ENCODE data around the gene C14orf39. TPM values are rescaled to one million over a fixed set of nuclear protein-coding genes. Genes with fewer than 3 reads are reported as not detected.

The C14orf39 gene
- total and polyA plus RNA-seq, 2 of the 8 experiments (the other 6 are each of a cell fraction or from before 2014, with no cell fraction given), result 0.18 to 1.2 TPM

DNA sequence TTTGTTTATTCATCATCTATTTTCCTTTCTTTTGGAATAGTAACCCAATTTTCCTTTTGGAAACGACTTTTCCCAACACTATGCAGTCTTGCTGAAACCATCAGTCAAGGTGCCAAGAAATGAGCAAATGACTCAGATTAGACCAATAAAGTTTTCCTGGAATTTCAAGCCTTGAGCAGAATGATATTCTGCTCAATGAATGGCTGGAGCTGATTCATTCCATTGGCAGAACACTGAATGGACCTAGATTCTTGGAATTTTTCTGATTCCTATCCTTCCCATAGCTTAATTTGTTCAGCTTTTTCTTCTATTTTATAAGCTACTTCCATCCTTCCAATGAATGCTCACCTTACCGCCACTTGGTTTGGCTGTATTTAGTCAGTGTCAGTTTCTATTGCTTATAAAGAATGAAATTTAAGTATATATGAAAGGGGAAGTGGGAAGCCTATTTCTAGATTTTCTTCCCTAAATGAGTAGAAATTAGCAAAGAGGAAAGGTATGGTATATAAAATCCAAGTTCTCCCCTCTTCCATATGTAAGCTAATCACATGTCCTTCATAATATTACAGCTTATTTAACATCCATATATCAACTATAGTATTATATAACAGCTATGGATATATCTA lies 89.0 kb downstream of the C14orf39 start:
- Histone ChIP-seq H3K4me3 (ENCODE audit: extremely low read depth in 1 of 4, insufficient read depth in 2 of 4, low read depth in 3 of 4, low read length in 4 of 4) (no peak overlapping the region), H4K8ac (ENCODE audit: extremely low read depth, insufficient read depth, low read length) (no peak overlapping the region), H2AFZ (ENCODE audit: low read length) (no peak overlapping the region), H3K36me3 (ENCODE audit: control insufficient read depth in 2 of 4, insufficient read depth in 4 of 4, low read length in 3 of 4) (no peaks in the 10 kb centered on the region), H3K18ac (ENCODE audit: extremely low read depth, low read length) (no peak overlapping the region), H3K79me1 (ENCODE audit: low read depth, low read length) (no peaks in the 10 kb centered on the region), H3K23me2 (ENCODE audit: low read depth, low read length) (no peaks in the 10 kb centered on the region), H3K4ac (replicated peaks; ENCODE audit: insufficient read length, low read depth, low read length) (no peak overlapping the region), H3K56ac (replicated peaks; ENCODE audit: insufficient read length, low read depth, low read length) (no peak overlapping the region), H3K14ac (ENCODE audit: insufficient read length) (no peak overlapping the region), H4K91ac (replicated peaks; ENCODE audit: insufficient read length, low read length) (no peak overlapping the region), H3K4me2 (ENCODE audit: insufficient read depth in 1 of 2, low read depth in 2 of 2, low read length in 2 of 2) (no peak overlapping the region), H3K4me1 (replicated peaks in 1 of 4; ENCODE audit: control insufficient read depth in 3 of 4, insufficient read depth in 4 of 4, low read length in 3 of 4) (no peaks in the 10 kb centered on the region), H3K23ac (ENCODE audit: insufficient read length) (no peak overlapping the region), H4K20me1 (replicated peaks in 1 of 2; ENCODE audit: control insufficient read depth in 1 of 2, insufficient read depth in 2 of 2, low read length in 2 of 2) (no peaks in the 10 kb centered on the region), H3K9ac (replicated peaks in 1 of 4; ENCODE audit: extremely low read depth in 1 of 4, low read depth in 3 of 4, low read length in 3 of 4) (no peak overlapping the region), H2AK5ac (ENCODE audit: low read depth, low read length) (no peak overlapping the region), H2BK5ac (ENCODE audit: low read depth, low read length) (no peak overlapping the region), H3K79me2 (ENCODE audit: control insufficient read depth in 1 of 2, insufficient read depth in 2 of 2, low read length in 2 of 2) (no peaks in the 10 kb centered on the region), H4K5ac (ENCODE audit: insufficient read length, low read depth, low read length) (no peak overlapping the region), H2BK12ac (ENCODE audit: low read depth, low read length) (no peak overlapping the region), H2BK120ac (replicated peaks; ENCODE audit: low read depth, low read length) (no peak overlapping the region), H3K9me3 (ENCODE audit: insufficient read depth in 2 of 2, low read depth in 1 of 2, low read length in 1 of 2) (no peaks in the 10 kb centered on the region), H3K27ac (ENCODE audit: low read depth, low read length) (no peak overlapping the region), H2BK20ac (ENCODE audit: low read length) (no peak overlapping the region), H2BK15ac (ENCODE audit: low read length) (no peak overlapping the region), H3K27me3 (replicated peaks in 1 of 4; ENCODE audit: control insufficient read depth in 3 of 4, extremely low read depth in 1 of 4, insufficient read depth in 3 of 4, low read length in 3 of 4) (no peaks in the 10 kb centered on the region)
- ChIA-PET CTCF (ENCODE audit: partially characterized antibody) (interaction anchor here (0.9 to 2.4 kb wide), 3 partner anchors 10 to 164 kb away, joined by 3 to 8 read pairs (median 5); no protein-coding TSS in a partner anchor), POLR2A (ENCODE audit: partially characterized antibody) (no interaction called here)
- TF ChIP-seq SIN3A (conservative IDR thresholded peaks at IDR 0.05 in 1 of 2, IDR thresholded peaks at IDR 0.05 in 1 of 2; ENCODE audit: low read depth in 1 of 2, low read length in 2 of 2) (no peak), NRF1 (IDR thresholded peaks at IDR 0.05; ENCODE audit: low read depth, low read length) (no peak), RAD21 (IDR thresholded peaks at IDR 0.05 in 1 of 2, conservative IDR thresholded peaks at IDR 0.05 in 1 of 2; ENCODE audit: low read depth in 2 of 2, low read length in 2 of 2) (no peak), SIX5 (IDR thresholded peaks at IDR 0.05; ENCODE audit: low read depth, low read length) (no peak), CBX8 (IDR thresholded peaks at IDR 0.05; ENCODE audit: borderline replicate concordance, low read depth, low read length) (no peak), KDM4A (IDR thresholded peaks at IDR 0.05; ENCODE audit: low read depth, low read length, severe bottlenecking) (no peak), BRCA1 (IDR thresholded peaks at IDR 0.05; ENCODE audit: low read depth, low read length) (no peak), ZNF274 (IDR thresholded peaks at IDR 0.05; ENCODE audit: borderline replicate concordance, extremely low read depth, low read length) (no peak), SUZ12 (IDR thresholded peaks at IDR 0.05; ENCODE audit: low read length) (no peak)
- TF ChIP-seq, protein P1, sequence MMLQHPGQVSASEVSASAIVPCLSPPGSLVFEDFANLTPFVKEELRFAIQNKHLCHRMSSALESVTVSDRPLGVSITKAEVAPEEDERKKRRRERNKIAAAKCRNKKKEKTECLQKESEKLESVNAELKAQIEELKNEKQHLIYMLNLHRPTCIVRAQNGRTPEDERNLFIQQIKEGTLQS (IDR thresholded peaks at IDR 0.05; ENCODE audit: insufficient read depth, low read depth, low read length), result no peak
- TF ChIP-seq, protein P2, sequence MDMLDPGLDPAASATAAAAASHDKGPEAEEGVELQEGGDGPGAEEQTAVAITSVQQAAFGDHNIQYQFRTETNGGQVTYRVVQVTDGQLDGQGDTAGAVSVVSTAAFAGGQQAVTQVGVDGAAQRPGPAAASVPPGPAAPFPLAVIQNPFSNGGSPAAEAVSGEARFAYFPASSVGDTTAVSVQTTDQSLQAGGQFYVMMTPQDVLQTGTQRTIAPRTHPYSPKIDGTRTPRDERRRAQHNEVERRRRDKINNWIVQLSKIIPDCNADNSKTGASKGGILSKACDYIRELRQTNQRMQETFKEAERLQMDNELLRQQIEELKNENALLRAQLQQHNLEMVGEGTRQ (IDR thresholded peaks at IDR 0.05; ENCODE audit: low read length), result no peak
- FAIRE-seq, result no peak
- WGBS, 2 experiments (ENCODE audit: extremely low coverage in 1 of 2, insufficient coverage in 1 of 2, insufficient read length in 1 of 2, insufficient replicate concordance in 2 of 2, low coverage in 1 of 2, low lambda C conversion rate in 2 of 2, missing lambda C conversion rate in 1 of 2), result 75% methylated on average over 2 of the region's 2 CpGs; no CpG with 5 or more reads in 1 of the 2 experiments
- no peak for DNase-seq (ENCODE audit: low read depth in 1 of 2, low spot score in 2 of 2)

Measured in H1 (cell line).